ENCODE data around the gene SLC39A8. TPM values are rescaled to one million over a fixed set of nuclear protein-coding genes. Genes with fewer than 3 reads are reported as not detected.

Gene SLC39A8
- polyA plus RNA-seq, 1 of the 3 experiments (the other 2 are of a cell fraction) = 1.5 TPM

DNA sequence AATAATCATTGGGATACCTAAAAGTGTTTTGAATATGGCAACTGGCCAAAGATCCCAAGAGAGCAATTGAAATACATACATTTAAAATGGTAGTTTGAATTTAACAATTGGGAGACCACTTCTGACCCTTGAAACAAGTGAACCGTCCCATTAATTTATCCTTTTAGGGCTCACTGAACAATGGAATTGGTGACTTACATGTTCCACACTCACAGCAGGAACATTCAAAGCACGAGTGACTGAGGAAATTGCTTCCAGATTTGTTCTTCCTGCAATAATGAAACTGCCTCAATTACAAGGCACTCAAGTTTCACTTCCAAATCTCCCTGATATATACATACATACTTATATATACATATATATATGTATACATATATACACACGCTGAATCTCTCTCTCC, 20.6 kb downstream of the SLC39A8 start:
- DNase-seq = no peak
- ChIA-PET POLR2A (no interaction called here), CTCF (no interaction called here)
- no peak overlapping the region for H3K4me3 ChIP-seq (ENCODE audit: low read depth in 2 of 2, low read length in 1 of 2)
- no peak overlapping the region; a peak in 1 of 4 replicates for H3K27ac ChIP-seq (ENCODE audit: low read depth in 2 of 2, low read length in 1 of 2)
- H3K36me3 ChIP-seq (replicated peaks in 1 of 2; ENCODE audit: control insufficient read depth in 1 of 2, insufficient read depth in 2 of 2, low read length in 1 of 2) = no peaks in the 10 kb centered on the region
- no peaks in the 10 kb centered on the region for H3K27me3 ChIP-seq (ENCODE audit: insufficient read depth)
- 71% methylated on average over 3 of the region's 3 CpGs for WGBS (ENCODE audit: low lambda C conversion rate)
- no peaks in the 10 kb centered on the region for H3K9me2 ChIP-seq
- H3F3A ChIP-seq (replicated peaks; ENCODE audit: insufficient read depth) = no peaks in the 10 kb centered on the region
- H4K20me1 ChIP-seq (ENCODE audit: insufficient read depth) = no peaks in the 10 kb centered on the region
- no peaks in the 10 kb centered on the region for H3K9me3 ChIP-seq
- H3K4me1 ChIP-seq (ENCODE audit: control insufficient read depth in 1 of 2, insufficient read depth in 2 of 2, low read depth in 1 of 2, low read length in 1 of 2) = peaks cover 0 to 5% of the 10 kb centered on the region in 2 experiments; a peak in 1 of 4 replicates
- no peak overlapping the region for H3K9ac ChIP-seq
- H2AFZ ChIP-seq (ENCODE audit: low read depth) = no peak overlapping the region
- TF ChIP-seq USF2 (IDR thresholded peaks at IDR 0.05; ENCODE audit: borderline replicate concordance, low read depth, low read length) = no peak
- TF ChIP-seq EZH2phosphoT487 (IDR thresholded peaks at IDR 0.05; ENCODE audit: borderline replicate concordance, low read depth) = no peak
- TF ChIP-seq NFIC (IDR thresholded peaks at IDR 0.05; ENCODE audit: borderline replicate concordance) = no peak
- TF ChIP-seq MEF2A (IDR thresholded peaks at IDR 0.05; ENCODE audit: borderline replicate concordance, low read depth) = no peak
- TF ChIP-seq FOXJ3 (CRISPR knock-in tag; IDR thresholded peaks at IDR 0.05) = no peak
- TF ChIP-seq JUND (IDR thresholded peaks at IDR 0.05) = no peak
- TF ChIP-seq, protein P1, sequence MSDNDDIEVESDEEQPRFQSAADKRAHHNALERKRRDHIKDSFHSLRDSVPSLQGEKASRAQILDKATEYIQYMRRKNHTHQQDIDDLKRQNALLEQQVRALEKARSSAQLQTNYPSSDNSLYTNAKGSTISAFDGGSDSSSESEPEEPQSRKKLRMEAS (IDR thresholded peaks at IDR 0.05; ENCODE audit: low read depth) = no peak
- no peak for TF ChIP-seq ELF1 (IDR thresholded peaks at IDR 0.05)
- TF ChIP-seq GABPA (IDR thresholded peaks at IDR 0.05; ENCODE audit: low read depth) = no peak
- no peak for TF ChIP-seq EP300 (IDR thresholded peaks at IDR 0.05; ENCODE audit: borderline replicate concordance in 1 of 2, low read depth in 1 of 2, low read length in 1 of 2)
- no peaks in the 10 kb centered on the region for H3K79me2 ChIP-seq (ENCODE audit: insufficient read depth)
- no peak overlapping the region for H3K4me2 ChIP-seq

GRCh38 chr4:102322736-102323135, 22.5 kb downstream of the SLC39A8 start:
- Histone ChIP-seq H2AFZ (ENCODE audit: low read depth) (no peak overlapping the region), H3K4me1 (ENCODE audit: control insufficient read depth in 1 of 2, insufficient read depth in 2 of 2, low read depth in 1 of 2, low read length in 1 of 2) (peaks cover 0 to 5% of the 10 kb centered on the region in 2 experiments; a peak in 1 of 4 replicates), H3K9me2 (no peaks in the 10 kb centered on the region), H3F3A (replicated peaks; ENCODE audit: insufficient read depth) (no peaks in the 10 kb centered on the region), H3K9ac (no peak overlapping the region), H3K79me2 (ENCODE audit: insufficient read depth) (no peaks in the 10 kb centered on the region), H3K4me2 (no peak overlapping the region), H3K36me3 (replicated peaks in 1 of 2; ENCODE audit: control insufficient read depth in 1 of 2, insufficient read depth in 2 of 2, low read length in 1 of 2) (no peaks in the 10 kb centered on the region), H3K27me3 (ENCODE audit: insufficient read depth) (no peaks in the 10 kb centered on the region), H4K20me1 (ENCODE audit: insufficient read depth) (no peaks in the 10 kb centered on the region), H3K27ac (ENCODE audit: low read depth in 2 of 2, low read length in 1 of 2) (no peak overlapping the region), H3K9me3 (no peaks in the 10 kb centered on the region), H3K4me3 (ENCODE audit: low read depth in 2 of 2, low read length in 1 of 2) (no peak overlapping the region)
- TF ChIP-seq USF2 (IDR thresholded peaks at IDR 0.05; ENCODE audit: borderline replicate concordance, low read depth, low read length) (no peak), CHD2 (IDR thresholded peaks at IDR 0.05; ENCODE audit: low read length, partially characterized antibody) (no peak), RCOR1 (IDR thresholded peaks at IDR 0.05; ENCODE audit: low read length) (no peak), MXI1 (IDR thresholded peaks at IDR 0.05; ENCODE audit: low read depth, low read length) (no peak), POLR2AphosphoS5 (IDR thresholded peaks at IDR 0.05; ENCODE audit: low read depth, low read length) (no peak), ELF1 (IDR thresholded peaks at IDR 0.05) (no peak), YY1 (IDR thresholded peaks at IDR 0.05; ENCODE audit: low read depth) (no peak), REST (IDR thresholded peaks at IDR 0.05; ENCODE audit: low read depth, low read length) (no peak), RXRA (IDR thresholded peaks at IDR 0.05; ENCODE audit: borderline replicate concordance, low read depth) (no peak), GABPA (IDR thresholded peaks at IDR 0.05; ENCODE audit: low read depth) (no peak), FOXJ3 (CRISPR knock-in tag; IDR thresholded peaks at IDR 0.05) (no peak), SMC3 (IDR thresholded peaks at IDR 0.05; ENCODE audit: low read depth, low read length) (no peak)
- TF ChIP-seq, protein P2, sequence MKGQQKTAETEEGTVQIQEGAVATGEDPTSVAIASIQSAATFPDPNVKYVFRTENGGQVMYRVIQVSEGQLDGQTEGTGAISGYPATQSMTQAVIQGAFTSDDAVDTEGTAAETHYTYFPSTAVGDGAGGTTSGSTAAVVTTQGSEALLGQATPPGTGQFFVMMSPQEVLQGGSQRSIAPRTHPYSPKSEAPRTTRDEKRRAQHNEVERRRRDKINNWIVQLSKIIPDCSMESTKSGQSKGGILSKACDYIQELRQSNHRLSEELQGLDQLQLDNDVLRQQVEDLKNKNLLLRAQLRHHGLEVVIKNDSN (IDR thresholded peaks at IDR 0.05; ENCODE audit: borderline replicate concordance, low read depth) = no peak
- TF ChIP-seq, protein P3, sequence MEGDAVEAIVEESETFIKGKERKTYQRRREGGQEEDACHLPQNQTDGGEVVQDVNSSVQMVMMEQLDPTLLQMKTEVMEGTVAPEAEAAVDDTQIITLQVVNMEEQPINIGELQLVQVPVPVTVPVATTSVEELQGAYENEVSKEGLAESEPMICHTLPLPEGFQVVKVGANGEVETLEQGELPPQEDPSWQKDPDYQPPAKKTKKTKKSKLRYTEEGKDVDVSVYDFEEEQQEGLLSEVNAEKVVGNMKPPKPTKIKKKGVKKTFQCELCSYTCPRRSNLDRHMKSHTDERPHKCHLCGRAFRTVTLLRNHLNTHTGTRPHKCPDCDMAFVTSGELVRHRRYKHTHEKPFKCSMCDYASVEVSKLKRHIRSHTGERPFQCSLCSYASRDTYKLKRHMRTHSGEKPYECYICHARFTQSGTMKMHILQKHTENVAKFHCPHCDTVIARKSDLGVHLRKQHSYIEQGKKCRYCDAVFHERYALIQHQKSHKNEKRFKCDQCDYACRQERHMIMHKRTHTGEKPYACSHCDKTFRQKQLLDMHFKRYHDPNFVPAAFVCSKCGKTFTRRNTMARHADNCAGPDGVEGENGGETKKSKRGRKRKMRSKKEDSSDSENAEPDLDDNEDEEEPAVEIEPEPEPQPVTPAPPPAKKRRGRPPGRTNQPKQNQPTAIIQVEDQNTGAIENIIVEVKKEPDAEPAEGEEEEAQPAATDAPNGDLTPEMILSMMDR (IDR thresholded peaks at IDR 0.05) = no peak
- POLR2A ChIA-PET = no interaction called here
- DNase-seq = no peak
- 95% methylated on average over 2 of the region's 2 CpGs for WGBS (ENCODE audit: low lambda C conversion rate)
- CTCF ChIA-PET = interaction anchor here (2.0 kb wide), 1 partner anchor 23 kb away, joined by 5 read pairs; no protein-coding TSS in a partner anchor
